GM12878 (cell line): Measurements from ENCODE around the gene SETD4. TPM values are rescaled to one million over a fixed set of nuclear protein-coding genes. Genes with fewer than 3 reads are reported as not detected.

Experiments
- ATAC-seq: fragments of 200-7000 bp; cut with Tn5 transposase; 3 replicates; pipeline ENCODE4 v1.9.1; 2020; ENCODE audit warnings: mild to moderate bottlenecking, moderate library complexity
- BruUV-seq: library from RNA; stranded (reverse); fragments of 400-500 nt; replicated peaks from 2 replicates; lab custom pipeline; 2021; lab: Mats Ljungman, UMichigan
- CTCF ChIA-PET: fragments of 300-600 bp; sonication (Branson Sonifier 250); formaldehyde crosslinking; extraction: SDS; loops from one replicate; lab custom pipeline; 2021; ENCODE audit warnings: inconsistent platforms; lab: Yijun Ruan, JAX
- POLR2A ChIA-PET: fragments of 350-600 bp; formaldehyde crosslinking; extraction: SDS; loops from one replicate; lab custom pipeline; 2021; ENCODE audit warnings: inconsistent platforms; lab: Charles Lee
- RAD21 ChIA-PET: fragments of 300-600 bp; sonication (Branson Sonifier 250); formaldehyde crosslinking; loops from one replicate; lab custom pipeline; 2023; ENCODE audit warnings: antibody characterized with exemption; ENCODE audit not compliant: unreplicated experiment; lab: Charles Lee
- SMC1A ChIA-PET: fragments of 300-600 bp; sonication (Branson Sonifier 250); formaldehyde crosslinking; loops from one replicate; lab custom pipeline; 2023; ENCODE audit not compliant: unreplicated experiment, uncharacterized antibody; lab: Charles Lee
- DNase-seq: peaks from one replicate; pipeline ENCODE4 v3.0.0-alpha.2; 2011; ENCODE audit warnings: low read depth, low spot score
- FAIRE-seq: peaks from 3 replicates; lab custom pipeline; 2011; peaks lifted over from hg19 to GRCh38; lab: Jason Lieb, UNC
- H2AFZ ChIP-seq: 2 replicates; pipeline ENCODE4 v1.6.0; 2011; ENCODE audit warnings: low read depth, low read length, control low read depth; ENCODE audit not compliant: control insufficient read depth
- H3K27ac ChIP-seq: 2 replicates; pipeline ENCODE4 v1.5.1; 2011; ENCODE audit warnings: control low read depth; ENCODE audit not compliant: control insufficient read depth, insufficient read depth
- H3K27me3 ChIP-seq, 2 experiments: replicated peaks in 1 of 2; 2 replicates each; pipeline versions ENCODE4 v1.6.0 to v1.6.1; 2011; ENCODE audit warnings: low read length in 1 of 2; ENCODE audit not compliant: control insufficient read depth in 2 of 2, insufficient read depth in 2 of 2
- H3K36me3 ChIP-seq, 2 experiments: 2 replicates each; pipeline ENCODE4 v1.5.1; 2011; ENCODE audit warnings: low read length in 1 of 2; ENCODE audit not compliant: control insufficient read depth in 2 of 2, insufficient read depth in 2 of 2
- H3K4me1 ChIP-seq: 2 replicates; pipeline ENCODE4 v1.6.1; 2011; ENCODE audit warnings: mild to moderate bottlenecking, low read length, moderate library complexity, mixed read lengths; ENCODE audit not compliant: control insufficient read depth, insufficient read depth
- H3K4me2 ChIP-seq: 2 replicates; pipeline ENCODE4 v1.6.0; 2011; ENCODE audit warnings: control low read depth; ENCODE audit not compliant: control insufficient read depth, insufficient read depth
- H3K4me3 ChIP-seq: fragments of 200-600 bp; sonication (generic); 2 replicates; pipeline ENCODE4 v1.5.1; 2016
- H3K79me2 ChIP-seq: 2 replicates; pipeline ENCODE4 v1.6.0; 2011; ENCODE audit warnings: low read length; ENCODE audit not compliant: control insufficient read depth, insufficient read depth
- H3K9ac ChIP-seq: 2 replicates; pipeline ENCODE4 v1.8.0; 2011; ENCODE audit warnings: low read length, control low read depth, mixed read lengths; ENCODE audit not compliant: control insufficient read depth, insufficient read depth
- H3K9me3 ChIP-seq: replicated peaks from 3 replicates; pipeline ENCODE4 v1.5.1; 2011; ENCODE audit warnings: mild to moderate bottlenecking, low read length; ENCODE audit not compliant: control insufficient read depth, insufficient read depth
- H4K20me1 ChIP-seq: 2 replicates; pipeline ENCODE4 v1.6.0; 2011; ENCODE audit not compliant: control insufficient read depth, insufficient read depth
- EED ChIP-seq: sonication (generic); IDR thresholded peaks from 2 replicates; pipeline ENCODE4 v1.6.1; 2016; ENCODE audit warnings: antibody characterized with exemption, low read depth
- MTA3 ChIP-seq: IDR thresholded peaks from 2 replicates; pipeline ENCODE4 v1.6.1; 2012; ENCODE audit warnings: low read length, inconsistent platforms, borderline replicate concordance
- RBBP5 ChIP-seq: fragments of 200-600 bp; sonication (generic); conservative IDR thresholded peaks from 2 replicates; pipeline ENCODE4 v1.6.1; 2016
- SMAD1 ChIP-seq: fragments of 450-650 bp; IDR thresholded peaks from 2 replicates; pipeline ENCODE4 v1.6.1; 2018; ENCODE audit warnings: mild to moderate bottlenecking, low read depth; ENCODE audit not compliant: partially characterized antibody
- SPI1 ChIP-seq: IDR thresholded peaks from 2 replicates; pipeline ENCODE4 v1.6.1; 2011; ENCODE audit warnings: low read depth, mild to moderate bottlenecking, low read length, moderate library complexity, borderline replicate concordance; ENCODE audit not compliant: insufficient read depth
- TCF7 ChIP-seq: IDR thresholded peaks from 2 replicates; pipeline ENCODE4 v1.6.1; 2014; ENCODE audit warnings: antibody characterized with exemption, borderline replicate concordance
- YBX1 ChIP-seq: fragments of 450-650 bp; IDR thresholded peaks from 2 replicates; pipeline ENCODE4 v1.6.1; 2016; ENCODE audit warnings: antibody characterized with exemption
- ZNF384 ChIP-seq: IDR thresholded peaks from 2 replicates; pipeline ENCODE4 v1.6.1; 2012; ENCODE audit warnings: low read depth, mild to moderate bottlenecking, low read length, improper control_type of control experiment, borderline replicate concordance
- WGBS: methylation state at CpG from one replicate; pipeline ENCODE4 v1.1.6; 2016; ENCODE audit warnings: low lambda C conversion rate; ENCODE audit not compliant: insufficient replicate concordance, insufficient coverage; ENCODE audit errors: missing lambda C conversion rate; 5-methylcytosine and 5-hydroxymethylcytosine counted together
- in situ Hi-C: fragments of 300-500 bp; cut with MboI; formaldehyde crosslinking; loops from 9 replicates; pipeline ENCODE4 v1.14.3; 2018; ENCODE audit warnings: mixed read lengths
- intact Hi-C: fragments of 100-400 bp; cut with micrococcal nuclease; formaldehyde crosslinking; loops from one replicate; pipeline ENCODE4 v1.14.2; 2022; ENCODE audit not compliant: unreplicated experiment
- polyA plus RNA-seq, 11 experiments: library from polyadenylated mRNA; depleted of rRNA in 4 of 11; unstranded in 6 of 11; stranded (reverse) in 5 of 11; fragments of >200 nt; fragmentation: Nextera tagmentation in 4 of 11; fragmentation: Illumina TruSeq in 1 of 11; extraction: Ambion mirVana in 4 of 11; extraction: Trizol in 1 of 11; gene quantifications; 1 replicate in 1 of 11; 2 replicates in 10 of 11; pipeline versions ENCODE4 v1.2.1 to v1.2.3, GENCODE V29; 2011 to 2016; ENCODE audit warnings: inconsistent platforms in 2 of 11, missing spikeins in 2 of 11, low read depth in 1 of 11
- total RNA-seq, 4 experiments: library from RNA; depleted of rRNA in 3 of 4; stranded (reverse); fragments of >200 nt in 3 of 4; fragmentation: Illumina TruSeq in 1 of 4; extraction: Trizol in 1 of 4; gene quantifications; 2 replicates each; pipeline versions ENCODE4 v1.2.1 to v1.2.3, GENCODE V29; 2013 to 2021
- TF ChIP-seq, protein P1 (sequence below): fragments of 450-650 bp; IDR thresholded peaks from 2 replicates; pipeline ENCODE4 v1.6.1; 2017; ENCODE audit warnings: low read depth, mild to moderate bottlenecking, moderate library complexity
- TF ChIP-seq, protein P2 (sequence below): fragments of 450-650 bp; IDR thresholded peaks from 2 replicates; pipeline ENCODE4 v1.6.1; 2017; ENCODE audit warnings: antibody characterized with exemption, mild to moderate bottlenecking, moderate library complexity
- TF ChIP-seq, protein P3 (sequence below): fragments of 450-650 bp; IDR thresholded peaks from 2 replicates; pipeline ENCODE4 v1.6.1; 2017; ENCODE audit warnings: mild to moderate bottlenecking, moderate library complexity
- TF ChIP-seq, protein P4 (sequence below): fragments of 450-650 bp; IDR thresholded peaks from 2 replicates; pipeline ENCODE4 v1.6.1; 2018; ENCODE audit warnings: mild to moderate bottlenecking, low read depth, moderate library complexity; ENCODE audit not compliant: partially characterized antibody

SETD4 gene
- total and polyA plus RNA-seq, 10 of the 15 experiments (the other 5 are each of a cell fraction or from before 2014, with no cell fraction given): 10.3 to 37.0 (median 18.6) TPM

DNA sequence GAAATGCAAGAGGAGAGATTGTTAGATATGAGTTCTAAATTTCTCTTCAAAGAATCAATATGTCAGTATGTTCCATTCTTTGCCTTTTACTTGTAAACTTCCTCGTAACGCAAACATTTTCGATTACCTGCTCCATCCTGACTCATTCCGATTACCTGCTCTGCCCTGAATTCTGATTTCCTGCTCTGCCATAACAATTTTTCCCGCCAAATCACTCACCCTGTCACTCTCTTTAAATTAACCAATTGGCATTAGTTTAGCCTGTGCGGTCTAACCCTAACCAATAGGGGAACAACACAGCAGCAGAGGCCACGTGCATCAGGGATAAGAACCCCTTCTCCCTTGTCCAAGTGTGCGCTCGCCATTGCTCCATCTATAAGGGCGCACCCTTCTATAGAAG lies 49.5 kb upstream of the SETD4 start:
- Histone ChIP-seq H4K20me1 (no peaks in the 10 kb centered on the region), H2AFZ (no peak overlapping the region), H3K9ac (no peak overlapping the region), H3K4me3 (no peak overlapping the region), H3K79me2 (no peaks in the 10 kb centered on the region), H3K4me1 (peaks cover 7% of the 10 kb centered on the region), H3K27ac (no peak overlapping the region), H3K9me3 (no peaks in the 10 kb centered on the region), H3K4me2 (no peak overlapping the region), H3K36me3 (no peaks in the 10 kb centered on the region), H3K27me3 (no peaks in the 10 kb centered on the region; a peak in 2 of 4 replicates)
- ChIA-PET SMC1A (interaction anchor here (0.6 kb wide), 1 partner anchor 26 kb away, joined by 3 read pairs; no protein-coding TSS in a partner anchor), POLR2A (no interaction called here), RAD21 (no interaction called here), CTCF (no interaction called here)
- in situ Hi-C loops: no loop called here
- BruUV-seq: no TSS peak
- no peak for ATAC-seq
- no peak for FAIRE-seq
- intact Hi-C loops: loop anchor here (5.0 to 10.0 kb wide), 2 partner anchors 165 to 268 kb away; no protein-coding TSS in a partner anchor
- WGBS: 72% methylated on average over 10 of the region's 10 CpGs
- no peak for DNase-seq
- TF ChIP-seq, protein P1, sequence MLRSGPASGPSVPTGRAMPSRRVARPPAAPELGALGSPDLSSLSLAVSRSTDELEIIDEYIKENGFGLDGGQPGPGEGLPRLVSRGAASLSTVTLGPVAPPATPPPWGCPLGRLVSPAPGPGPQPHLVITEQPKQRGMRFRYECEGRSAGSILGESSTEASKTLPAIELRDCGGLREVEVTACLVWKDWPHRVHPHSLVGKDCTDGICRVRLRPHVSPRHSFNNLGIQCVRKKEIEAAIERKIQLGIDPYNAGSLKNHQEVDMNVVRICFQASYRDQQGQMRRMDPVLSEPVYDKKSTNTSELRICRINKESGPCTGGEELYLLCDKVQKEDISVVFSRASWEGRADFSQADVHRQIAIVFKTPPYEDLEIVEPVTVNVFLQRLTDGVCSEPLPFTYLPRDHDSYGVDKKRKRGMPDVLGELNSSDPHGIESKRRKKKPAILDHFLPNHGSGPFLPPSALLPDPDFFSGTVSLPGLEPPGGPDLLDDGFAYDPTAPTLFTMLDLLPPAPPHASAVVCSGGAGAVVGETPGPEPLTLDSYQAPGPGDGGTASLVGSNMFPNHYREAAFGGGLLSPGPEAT: no peak
- no peak for TF ChIP-seq SPI1
- TF ChIP-seq RBBP5: no peak
- TF ChIP-seq YBX1: no peak
- no peak for TF ChIP-seq EED
- TF ChIP-seq ZNF384: no peak
- TF ChIP-seq MTA3: no peak
- TF ChIP-seq, protein P2, sequence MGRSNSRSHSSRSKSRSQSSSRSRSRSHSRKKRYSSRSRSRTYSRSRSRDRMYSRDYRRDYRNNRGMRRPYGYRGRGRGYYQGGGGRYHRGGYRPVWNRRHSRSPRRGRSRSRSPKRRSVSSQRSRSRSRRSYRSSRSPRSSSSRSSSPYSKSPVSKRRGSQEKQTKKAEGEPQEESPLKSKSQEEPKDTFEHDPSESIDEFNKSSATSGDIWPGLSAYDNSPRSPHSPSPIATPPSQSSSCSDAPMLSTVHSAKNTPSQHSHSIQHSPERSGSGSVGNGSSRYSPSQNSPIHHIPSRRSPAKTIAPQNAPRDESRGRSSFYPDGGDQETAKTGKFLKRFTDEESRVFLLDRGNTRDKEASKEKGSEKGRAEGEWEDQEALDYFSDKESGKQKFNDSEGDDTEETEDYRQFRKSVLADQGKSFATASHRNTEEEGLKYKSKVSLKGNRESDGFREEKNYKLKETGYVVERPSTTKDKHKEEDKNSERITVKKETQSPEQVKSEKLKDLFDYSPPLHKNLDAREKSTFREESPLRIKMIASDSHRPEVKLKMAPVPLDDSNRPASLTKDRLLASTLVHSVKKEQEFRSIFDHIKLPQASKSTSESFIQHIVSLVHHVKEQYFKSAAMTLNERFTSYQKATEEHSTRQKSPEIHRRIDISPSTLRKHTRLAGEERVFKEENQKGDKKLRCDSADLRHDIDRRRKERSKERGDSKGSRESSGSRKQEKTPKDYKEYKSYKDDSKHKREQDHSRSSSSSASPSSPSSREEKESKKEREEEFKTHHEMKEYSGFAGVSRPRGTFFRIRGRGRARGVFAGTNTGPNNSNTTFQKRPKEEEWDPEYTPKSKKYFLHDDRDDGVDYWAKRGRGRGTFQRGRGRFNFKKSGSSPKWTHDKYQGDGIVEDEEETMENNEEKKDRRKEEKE: no peak
- no peak for TF ChIP-seq SMAD1
- TF ChIP-seq, protein P3, sequence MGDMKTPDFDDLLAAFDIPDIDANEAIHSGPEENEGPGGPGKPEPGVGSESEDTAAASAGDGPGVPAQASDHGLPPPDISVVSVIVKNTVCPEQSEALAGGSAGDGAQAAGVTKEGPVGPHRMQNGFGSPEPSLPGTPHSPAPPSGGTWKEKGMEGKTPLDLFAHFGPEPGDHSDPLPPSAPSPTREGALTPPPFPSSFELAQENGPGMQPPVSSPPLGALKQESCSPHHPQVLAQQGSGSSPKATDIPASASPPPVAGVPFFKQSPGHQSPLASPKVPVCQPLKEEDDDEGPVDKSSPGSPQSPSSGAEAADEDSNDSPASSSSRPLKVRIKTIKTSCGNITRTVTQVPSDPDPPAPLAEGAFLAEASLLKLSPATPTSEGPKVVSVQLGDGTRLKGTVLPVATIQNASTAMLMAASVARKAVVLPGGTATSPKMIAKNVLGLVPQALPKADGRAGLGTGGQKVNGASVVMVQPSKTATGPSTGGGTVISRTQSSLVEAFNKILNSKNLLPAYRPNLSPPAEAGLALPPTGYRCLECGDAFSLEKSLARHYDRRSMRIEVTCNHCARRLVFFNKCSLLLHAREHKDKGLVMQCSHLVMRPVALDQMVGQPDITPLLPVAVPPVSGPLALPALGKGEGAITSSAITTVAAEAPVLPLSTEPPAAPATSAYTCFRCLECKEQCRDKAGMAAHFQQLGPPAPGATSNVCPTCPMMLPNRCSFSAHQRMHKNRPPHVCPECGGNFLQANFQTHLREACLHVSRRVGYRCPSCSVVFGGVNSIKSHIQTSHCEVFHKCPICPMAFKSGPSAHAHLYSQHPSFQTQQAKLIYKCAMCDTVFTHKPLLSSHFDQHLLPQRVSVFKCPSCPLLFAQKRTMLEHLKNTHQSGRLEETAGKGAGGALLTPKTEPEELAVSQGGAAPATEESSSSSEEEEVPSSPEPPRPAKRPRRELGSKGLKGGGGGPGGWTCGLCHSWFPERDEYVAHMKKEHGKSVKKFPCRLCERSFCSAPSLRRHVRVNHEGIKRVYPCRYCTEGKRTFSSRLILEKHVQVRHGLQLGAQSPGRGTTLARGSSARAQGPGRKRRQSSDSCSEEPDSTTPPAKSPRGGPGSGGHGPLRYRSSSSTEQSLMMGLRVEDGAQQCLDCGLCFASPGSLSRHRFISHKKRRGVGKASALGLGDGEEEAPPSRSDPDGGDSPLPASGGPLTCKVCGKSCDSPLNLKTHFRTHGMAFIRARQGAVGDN: no peak
- TF ChIP-seq, protein P4, sequence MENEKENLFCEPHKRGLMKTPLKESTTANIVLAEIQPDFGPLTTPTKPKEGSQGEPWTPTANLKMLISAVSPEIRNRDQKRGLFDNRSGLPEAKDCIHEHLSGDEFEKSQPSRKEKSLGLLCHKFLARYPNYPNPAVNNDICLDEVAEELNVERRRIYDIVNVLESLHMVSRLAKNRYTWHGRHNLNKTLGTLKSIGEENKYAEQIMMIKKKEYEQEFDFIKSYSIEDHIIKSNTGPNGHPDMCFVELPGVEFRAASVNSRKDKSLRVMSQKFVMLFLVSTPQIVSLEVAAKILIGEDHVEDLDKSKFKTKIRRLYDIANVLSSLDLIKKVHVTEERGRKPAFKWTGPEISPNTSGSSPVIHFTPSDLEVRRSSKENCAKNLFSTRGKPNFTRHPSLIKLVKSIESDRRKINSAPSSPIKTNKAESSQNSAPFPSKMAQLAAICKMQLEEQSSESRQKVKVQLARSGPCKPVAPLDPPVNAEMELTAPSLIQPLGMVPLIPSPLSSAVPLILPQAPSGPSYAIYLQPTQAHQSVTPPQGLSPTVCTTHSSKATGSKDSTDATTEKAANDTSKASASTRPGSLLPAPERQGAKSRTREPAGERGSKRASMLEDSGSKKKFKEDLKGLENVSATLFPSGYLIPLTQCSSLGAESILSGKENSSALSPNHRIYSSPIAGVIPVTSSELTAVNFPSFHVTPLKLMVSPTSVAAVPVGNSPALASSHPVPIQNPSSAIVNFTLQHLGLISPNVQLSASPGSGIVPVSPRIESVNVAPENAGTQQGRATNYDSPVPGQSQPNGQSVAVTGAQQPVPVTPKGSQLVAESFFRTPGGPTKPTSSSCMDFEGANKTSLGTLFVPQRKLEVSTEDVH: no peak
- TF ChIP-seq TCF7: no peak
